OCI-LY1 (cell line): ENCODE results near the gene CCDC190.

ENCODE experiments used
- EZH2 ChIP-seq: fragments of 200-600 bp; sonication (generic), shearing (Covaris generic); IDR thresholded peaks from 2 replicates; pipeline ENCODE4 v1.8.0; 2017; ENCODE audit warnings: borderline replicate concordance, mixed run types, mild to moderate bottlenecking, antibody characterized with exemption, low read length, moderate library complexity, mixed read lengths
- TF ChIP-seq, protein P1 (sequence below): fragments of 200-600 bp; sonication (generic), shearing (Covaris generic); IDR thresholded peaks from 2 replicates; pipeline ENCODE4 v1.5.1; 2017; ENCODE audit warnings: mild to moderate bottlenecking, antibody characterized with exemption, low read length, moderate library complexity, mixed read lengths

DNA sequence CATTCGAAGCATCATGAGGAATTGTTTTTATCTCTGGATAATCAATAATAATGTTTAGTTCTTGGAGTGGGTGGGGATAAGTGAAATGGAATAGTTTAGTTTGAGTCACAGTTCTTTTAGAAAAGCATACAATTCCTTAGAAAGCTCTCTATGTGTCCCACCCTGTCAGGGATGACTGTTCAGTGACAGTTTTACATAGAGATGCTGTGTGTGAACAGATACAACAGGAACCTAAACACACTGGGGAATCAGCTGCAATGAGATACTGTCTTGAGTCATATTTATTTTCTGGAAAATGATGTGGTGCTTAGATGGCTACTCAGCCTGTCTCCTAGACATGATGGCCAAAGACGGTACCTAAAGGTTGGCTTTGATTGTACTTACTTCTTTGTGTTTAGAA is 25.7 kb upstream of the CCDC190 start:
- TF ChIP-seq, protein P1, sequence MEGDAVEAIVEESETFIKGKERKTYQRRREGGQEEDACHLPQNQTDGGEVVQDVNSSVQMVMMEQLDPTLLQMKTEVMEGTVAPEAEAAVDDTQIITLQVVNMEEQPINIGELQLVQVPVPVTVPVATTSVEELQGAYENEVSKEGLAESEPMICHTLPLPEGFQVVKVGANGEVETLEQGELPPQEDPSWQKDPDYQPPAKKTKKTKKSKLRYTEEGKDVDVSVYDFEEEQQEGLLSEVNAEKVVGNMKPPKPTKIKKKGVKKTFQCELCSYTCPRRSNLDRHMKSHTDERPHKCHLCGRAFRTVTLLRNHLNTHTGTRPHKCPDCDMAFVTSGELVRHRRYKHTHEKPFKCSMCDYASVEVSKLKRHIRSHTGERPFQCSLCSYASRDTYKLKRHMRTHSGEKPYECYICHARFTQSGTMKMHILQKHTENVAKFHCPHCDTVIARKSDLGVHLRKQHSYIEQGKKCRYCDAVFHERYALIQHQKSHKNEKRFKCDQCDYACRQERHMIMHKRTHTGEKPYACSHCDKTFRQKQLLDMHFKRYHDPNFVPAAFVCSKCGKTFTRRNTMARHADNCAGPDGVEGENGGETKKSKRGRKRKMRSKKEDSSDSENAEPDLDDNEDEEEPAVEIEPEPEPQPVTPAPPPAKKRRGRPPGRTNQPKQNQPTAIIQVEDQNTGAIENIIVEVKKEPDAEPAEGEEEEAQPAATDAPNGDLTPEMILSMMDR: no peak
- no peak for TF ChIP-seq EZH2
